ENCODE data around the gene SLC38A10.

The SLC38A10 gene

DNA sequence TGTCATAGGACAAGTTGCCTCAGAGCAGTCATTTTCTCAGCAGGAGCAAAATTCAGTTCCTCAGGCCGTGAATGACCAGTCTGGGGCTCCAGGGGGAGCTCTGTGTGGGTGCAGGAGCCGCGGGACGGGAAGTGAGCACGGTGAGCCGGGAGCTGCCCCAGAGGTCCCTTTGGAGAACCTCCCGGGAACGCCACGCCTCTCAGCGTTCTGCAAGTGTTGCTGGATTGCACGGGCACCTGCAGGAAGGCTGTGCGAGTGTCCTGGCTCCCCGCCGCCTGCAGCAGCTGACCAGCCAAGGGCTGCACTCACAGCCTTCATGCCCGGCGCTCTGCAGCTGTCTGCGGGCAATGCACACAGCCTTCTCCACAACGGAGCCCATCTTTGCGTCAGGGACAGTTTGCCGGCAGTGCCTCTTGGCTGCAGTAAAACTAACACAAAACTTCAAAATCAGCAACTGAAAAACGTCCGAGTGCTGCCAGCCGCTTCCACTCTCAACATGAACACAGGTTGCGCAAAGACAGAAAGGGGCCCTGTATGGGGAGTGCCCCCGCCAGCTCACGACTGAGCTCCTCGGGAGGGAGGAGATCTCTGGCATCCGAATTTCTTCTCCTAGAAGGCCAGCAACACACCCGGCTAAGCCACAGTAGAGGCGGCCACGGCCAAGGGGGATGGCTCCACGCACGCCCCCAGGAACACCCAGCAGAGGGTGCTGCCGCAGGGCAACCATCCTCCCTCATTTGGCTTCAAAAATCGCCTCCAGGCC is 40.0 kb downstream of the SLC38A10 start:
- DNase-seq (ENCODE audit: low read depth, low spot score) = peak; percentile 16

DNA sequence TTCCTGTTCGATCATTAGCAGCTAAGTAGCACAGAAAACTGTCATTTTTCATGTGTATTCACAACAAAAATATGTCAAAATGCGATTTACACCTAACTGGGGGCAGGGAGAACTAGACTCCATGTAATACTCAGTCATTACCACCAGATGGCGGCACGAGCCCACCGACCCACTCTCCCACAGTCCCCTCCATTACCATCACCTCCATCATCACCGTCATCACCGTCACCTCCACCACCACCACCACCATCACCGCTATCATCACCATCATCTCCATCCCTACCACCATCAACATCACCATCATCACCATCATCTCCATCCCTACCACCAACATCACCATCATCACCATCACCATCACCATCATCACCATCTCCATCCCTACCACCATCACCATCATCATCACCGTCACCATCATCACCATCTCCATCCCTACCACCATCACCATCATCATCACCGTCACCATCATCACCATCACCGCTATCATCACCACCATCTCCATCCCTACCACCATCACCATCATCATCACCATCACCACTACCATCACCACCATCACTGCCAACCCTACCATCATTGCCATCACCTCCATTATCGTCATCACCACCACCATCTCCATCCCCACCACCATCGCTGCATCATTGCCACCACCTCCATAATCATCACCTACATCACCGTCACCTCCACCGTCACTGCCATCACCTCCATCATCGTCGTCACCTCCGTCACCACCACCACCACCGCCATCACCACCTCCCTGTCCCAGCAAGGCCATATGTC is 41.6 kb downstream of the SLC38A10 start:
- no peak for DNase-seq (ENCODE audit: low read depth, low spot score)

- DNase-seq (ENCODE audit: low read depth, low spot score) = no peak
These were observed 42.1 kb downstream of the SLC38A10 start for GRCh38 chr17:81252987-81253329.

DNA sequence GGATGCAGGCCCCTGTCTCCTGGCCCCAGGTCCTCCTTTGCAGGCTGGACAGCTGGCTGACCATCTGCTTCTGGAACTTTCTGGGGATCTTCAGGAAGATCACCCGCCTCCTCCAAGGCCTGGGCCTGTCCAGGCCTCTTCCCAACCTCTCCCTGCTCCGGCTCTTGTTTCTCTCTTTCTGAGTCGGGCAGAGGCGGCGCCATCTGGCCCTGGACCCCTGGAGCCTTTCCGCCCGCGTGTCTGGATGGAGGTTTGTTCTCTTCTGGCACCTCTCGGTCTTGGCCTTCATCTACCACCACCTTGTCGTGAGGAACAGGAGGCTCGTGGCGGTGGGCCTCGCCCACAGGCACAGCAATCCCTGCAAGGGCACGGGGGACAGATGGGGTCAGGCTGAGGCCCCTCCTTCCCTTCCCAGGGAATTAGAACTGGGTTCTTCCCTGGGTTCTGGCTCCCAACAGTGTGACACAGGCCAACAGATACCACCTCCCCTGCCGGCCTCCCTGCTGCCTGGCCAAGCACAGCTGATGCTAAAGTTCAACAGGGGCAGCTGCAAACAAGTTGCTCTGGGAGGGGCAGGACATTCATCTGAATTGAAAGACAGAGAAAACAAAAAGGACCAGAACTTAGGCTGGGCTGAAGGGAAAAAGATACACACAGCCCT is 42.7 kb downstream of the SLC38A10 start:
- DNase-seq (ENCODE audit: low read depth, low spot score) = no peak

DNA sequence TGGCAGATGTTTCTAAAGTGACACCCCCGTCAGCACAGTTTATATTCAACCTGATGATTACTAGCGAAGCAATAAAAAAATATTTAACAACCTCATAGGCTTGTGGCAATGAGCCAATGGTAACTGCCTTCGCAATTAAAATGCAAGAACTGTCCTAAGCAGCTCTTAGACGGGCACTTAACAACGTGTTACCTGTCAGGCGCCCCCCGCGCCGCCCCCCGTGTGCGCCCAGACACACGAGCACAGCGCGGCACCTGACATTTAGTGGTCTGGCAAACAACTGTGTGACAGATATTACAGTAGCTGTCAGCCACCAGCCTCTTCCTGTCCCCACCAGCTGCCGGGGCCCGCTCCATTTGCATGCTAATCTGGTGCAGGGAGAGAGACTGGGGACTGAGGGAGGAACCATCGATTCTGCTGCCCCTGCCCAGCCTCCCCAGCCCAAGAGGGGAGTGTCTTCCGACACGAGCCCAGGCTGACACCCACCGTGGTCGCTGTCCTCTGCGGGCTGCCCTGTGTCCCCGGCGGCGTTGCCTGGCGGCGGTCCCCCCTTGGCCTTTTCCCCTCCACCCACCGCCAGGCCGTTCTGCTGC is 43.3 kb downstream of the SLC38A10 start:
- DNase-seq (ENCODE audit: low read depth, low spot score) = no peak

DNA sequence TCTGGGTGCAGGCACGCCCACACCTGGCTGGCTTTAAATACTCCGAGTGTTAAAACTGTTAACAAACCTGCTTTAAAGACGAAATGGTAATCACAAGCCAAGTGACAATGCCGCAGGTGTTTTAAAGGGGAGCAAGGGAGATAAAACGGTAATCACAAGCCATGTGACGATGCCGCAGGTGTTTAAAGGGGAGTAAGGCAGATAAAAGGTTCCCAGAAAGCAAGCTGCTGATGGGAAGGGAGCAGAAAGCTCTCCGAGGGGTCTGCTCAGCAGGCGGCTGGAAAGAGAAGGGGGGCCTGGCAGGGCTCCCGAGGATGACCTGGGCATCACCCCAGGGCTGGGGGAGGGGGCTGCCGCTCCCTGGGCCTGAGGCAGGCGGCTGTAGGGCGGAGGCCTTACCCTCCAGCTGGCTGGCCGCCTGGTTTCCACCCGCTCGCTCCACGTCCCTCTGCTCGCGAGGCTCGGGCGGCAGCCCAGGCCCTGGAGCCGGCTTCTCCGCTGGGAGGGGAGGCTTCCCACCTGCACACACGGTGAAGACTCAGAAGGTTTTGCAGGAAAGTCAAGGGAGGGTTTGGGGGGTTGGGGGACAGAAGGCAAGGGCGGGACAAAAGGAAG is 43.9 kb downstream of the SLC38A10 start:
- DNase-seq (ENCODE audit: low read depth, low spot score) = no peak

GRCh38 chr17:81250286-81251093 is 44.6 kb downstream of the SLC38A10 start:
- DNase-seq (ENCODE audit: low read depth, low spot score) = no peak

GRCh38 chr17:81249223-81250040 is 45.7 kb downstream of the SLC38A10 start:
- no peak for DNase-seq (ENCODE audit: low read depth, low spot score)

- no peak for DNase-seq (ENCODE audit: low read depth, low spot score)
These were observed 46.5 kb downstream of the SLC38A10 start for GRCh38 chr17:81248649-81249048.

GRCh38 chr17:81247339-81247990 is 47.6 kb downstream of the SLC38A10 start:
- DNase-seq (ENCODE audit: low read depth, low spot score) = no peak

DNA sequence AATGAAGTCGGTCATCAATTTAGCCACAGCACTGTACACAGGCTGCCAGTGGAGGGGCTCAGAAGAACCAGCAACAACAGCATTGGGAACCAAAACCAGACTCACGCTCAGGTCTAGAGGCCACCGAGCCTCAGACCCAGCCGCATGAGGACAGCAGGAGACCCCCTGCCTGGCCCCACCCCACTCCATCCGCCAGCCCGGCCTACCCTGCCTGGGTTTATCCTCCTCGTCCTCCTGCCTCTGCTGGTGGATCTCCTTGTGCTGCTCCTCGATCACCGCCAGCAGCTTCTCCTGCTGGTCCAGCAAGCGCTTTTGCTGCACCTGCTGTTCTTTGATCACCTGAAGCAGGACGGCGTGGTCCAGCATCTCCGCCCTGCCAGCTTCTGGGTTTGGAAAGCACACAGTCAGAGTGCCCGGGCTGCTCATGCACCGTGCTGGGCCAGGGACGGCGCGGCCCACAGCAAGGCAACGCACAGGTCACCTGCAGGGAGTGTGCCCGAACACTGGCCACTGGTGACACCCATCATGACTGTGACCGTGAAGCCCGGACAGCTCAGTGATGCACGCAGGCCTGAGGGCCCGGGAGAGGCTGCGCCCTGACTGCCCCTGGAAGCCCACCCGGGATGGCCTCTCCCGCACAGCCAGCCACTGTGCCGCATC is 48.3 kb downstream of the SLC38A10 start:
- no peak for DNase-seq (ENCODE audit: low read depth, low spot score)

DNA sequence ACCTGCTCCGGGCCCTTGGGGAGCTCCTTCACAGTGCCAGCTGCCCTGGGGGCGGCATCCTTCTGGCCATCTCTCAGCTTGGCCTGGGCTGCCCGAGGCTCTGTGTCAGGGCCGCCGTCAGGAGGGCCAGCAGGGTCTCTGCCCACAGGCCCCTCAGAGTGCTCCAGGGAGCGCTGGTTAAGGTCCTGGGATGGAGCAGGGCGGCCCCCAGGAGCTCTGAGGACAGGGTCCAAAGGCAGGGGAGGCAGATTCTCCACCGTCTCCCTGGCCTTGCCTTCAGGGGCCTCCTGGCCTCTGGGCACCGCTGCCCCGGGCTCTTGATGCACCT is 48.8 kb downstream of the SLC38A10 start:
- DNase-seq (ENCODE audit: low read depth, low spot score) = no peak

GRCh38 chr17:81245665-81246342 is 49.3 kb downstream of the SLC38A10 start:
- no peak for DNase-seq (ENCODE audit: low read depth, low spot score)

DNA sequence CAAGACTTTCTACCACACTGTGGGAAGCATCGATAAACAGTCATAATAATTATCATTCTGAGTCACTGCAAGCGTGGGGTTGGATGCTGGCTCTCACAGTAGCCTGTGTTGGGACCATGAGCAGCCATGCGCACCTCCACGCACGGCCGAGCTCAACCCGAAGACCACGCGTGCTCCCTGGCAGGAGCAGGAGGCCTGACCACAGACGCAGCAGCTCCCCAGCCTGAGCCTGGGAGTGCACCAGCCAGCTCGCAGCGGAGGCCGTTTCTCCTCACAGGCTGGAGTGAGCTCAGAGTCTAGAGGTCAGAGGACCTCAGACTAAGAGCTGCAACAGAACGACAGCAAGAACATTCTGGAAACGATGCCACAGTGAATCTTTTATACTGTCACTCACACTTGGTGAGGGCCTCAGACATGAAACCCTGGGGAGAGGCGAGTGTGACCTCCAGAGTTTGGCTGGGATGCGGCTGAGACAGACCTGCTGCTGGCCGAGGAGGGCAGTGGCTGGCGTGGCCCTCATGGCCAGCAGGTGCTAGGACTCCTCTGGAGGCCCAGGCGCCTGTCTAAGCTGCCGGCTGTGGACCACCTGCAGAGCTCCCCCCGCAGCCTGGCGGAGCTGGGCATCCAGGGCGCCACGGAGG is 50.0 kb downstream of the SLC38A10 start:
- DNase-seq (ENCODE audit: low read depth, low spot score) = no peak

DNA sequence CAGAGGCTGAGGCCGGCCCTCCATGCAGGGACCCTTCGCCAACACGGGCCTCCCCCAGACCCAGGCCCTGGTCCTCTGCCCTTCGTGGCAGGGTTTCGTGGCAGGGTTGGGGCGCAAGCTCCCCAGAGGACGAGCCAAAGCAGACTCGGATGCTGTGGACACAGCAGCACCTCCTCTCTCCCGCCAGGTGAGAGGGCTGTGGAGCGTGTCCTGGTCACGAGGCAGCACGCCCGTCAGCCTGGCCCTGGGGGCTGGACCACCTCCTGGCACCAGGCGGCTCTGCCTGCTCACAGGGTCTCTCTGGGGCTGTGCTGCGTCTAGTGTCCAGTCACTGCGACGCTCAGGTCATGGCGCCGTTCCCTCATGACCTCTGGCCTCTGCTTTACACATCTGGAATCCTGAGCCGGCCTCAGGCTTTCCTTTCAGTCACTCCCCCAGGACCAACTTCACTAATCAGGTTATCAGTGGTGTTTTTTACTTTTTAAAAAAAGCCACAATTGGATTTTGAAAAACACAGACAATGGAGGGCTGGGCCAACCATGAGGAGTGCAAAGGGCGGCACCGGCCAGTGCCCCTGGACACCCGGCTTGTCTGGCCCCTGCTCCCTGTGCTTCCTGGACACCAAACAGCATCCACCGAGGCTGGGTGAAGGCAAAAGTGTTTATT is 50.6 kb downstream of the SLC38A10 start:
- DNase-seq (ENCODE audit: low read depth, low spot score) = no peak

DNA sequence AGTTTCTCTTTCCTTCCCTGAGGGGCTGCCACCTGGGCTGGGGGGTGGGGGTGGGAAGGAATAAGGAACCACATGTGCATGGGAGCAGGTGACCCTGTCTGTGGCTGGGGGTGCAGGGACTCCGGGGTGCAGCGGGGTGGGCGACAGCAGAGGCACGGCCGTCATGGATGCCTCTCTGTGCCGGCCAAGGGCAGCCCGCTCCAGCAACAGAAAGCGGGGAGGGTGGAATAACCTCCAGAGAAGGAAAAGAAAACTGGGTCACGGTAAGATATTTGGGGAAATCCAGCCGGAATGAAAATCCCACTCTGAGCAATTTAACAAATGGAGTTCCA is 51.8 kb downstream of the SLC38A10 start:
- no peak for DNase-seq (ENCODE audit: low read depth, low spot score)

DNA sequence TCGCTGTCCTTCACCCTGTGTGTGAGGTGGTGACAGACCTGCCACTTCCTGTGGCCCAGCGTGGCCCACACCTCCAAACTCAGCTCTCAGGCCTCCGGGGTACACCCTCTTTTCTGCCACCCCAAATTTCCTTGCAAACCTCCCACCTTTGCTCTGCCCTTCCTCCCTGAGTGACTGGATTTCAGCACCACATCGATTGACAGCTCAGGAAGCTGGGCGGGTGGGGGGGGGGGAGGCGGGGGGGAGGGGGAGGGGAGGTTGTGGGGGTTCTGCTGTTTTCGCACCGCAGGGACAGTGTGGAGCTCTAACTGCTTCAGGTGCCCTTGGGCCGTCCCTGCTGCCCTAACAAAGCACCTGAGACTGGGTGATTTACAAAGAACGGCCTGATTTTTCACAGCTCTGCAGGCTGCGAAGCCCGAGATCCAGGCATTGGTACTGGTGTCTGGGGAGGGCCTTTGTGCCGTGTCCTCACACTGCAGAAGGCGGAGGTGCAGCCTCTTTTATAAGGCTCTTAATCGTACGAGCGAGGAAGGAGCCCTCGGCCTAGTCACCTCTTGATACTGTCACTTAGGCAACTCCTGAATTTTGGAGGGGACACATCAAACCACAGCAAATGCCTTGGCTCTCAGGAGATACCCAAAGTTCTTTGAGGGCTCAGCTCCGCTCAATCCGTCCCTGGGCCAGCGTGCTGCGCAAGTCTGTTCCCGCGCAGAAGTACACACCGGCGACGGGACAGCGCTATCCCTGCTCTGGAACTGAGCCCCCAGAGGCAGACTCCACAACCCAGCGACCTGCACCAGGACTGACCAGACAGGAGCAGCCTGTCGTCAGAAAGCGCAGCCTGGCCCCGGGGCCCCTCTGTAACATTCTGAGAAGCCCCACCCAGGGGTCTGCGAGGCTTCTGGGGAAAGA is 52.4 kb downstream of the SLC38A10 start:
- no peak for DNase-seq (ENCODE audit: low read depth, low spot score)

All from brain pericyte (primary cell).